GM18526 (cell line): ENCODE measurements around the gene DOCK3.

Experiments used
- POLR2A ChIP-seq: IDR thresholded peaks from 3 replicates; pipeline ENCODE4 v1.6.1; 2011; ENCODE audit not compliant: insufficient read length; ENCODE audit errors: extremely low read depth

DOCK3 gene

DNA sequence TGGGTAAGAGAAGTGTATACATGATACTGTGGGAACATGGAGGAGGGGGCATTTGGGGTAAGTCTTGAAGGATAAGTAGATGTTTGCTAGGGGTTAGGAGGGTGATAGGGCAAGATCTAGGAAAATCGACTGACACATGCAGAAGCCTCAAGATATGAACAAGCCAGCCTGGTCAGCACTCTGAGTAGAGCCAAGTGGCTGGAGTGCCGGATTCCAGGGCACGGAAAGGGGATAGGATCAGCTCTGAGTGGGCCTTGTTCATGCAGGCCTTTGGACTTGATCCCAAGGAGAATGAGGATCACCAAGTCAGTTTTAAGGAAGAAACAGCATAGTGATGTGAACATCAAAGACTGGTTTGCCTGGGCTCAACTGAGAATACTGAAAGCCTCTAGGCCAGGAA is 686.1 kb downstream of the DOCK3 start:
- TF ChIP-seq POLR2A = no peak

DNA sequence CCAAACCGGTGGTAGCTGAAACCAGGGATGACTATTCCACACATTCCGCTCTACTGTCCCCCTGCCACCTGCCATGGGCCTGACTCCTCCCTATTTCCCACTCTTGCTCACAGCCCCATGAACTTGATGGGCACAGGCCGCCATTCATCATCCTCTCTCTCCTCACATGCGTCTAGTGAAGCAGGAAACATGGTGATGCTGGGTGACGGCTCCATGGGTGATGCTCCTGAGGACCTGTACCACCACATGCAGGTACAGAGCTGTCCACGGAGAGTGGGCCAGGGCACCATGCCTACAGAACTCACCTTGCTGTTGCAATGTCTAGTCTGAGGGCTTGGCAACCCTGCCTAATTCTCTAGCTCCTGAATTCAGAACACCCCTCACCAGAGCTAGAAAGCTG is 687.0 kb downstream of the DOCK3 start:
- no peak for TF ChIP-seq POLR2A

DNA sequence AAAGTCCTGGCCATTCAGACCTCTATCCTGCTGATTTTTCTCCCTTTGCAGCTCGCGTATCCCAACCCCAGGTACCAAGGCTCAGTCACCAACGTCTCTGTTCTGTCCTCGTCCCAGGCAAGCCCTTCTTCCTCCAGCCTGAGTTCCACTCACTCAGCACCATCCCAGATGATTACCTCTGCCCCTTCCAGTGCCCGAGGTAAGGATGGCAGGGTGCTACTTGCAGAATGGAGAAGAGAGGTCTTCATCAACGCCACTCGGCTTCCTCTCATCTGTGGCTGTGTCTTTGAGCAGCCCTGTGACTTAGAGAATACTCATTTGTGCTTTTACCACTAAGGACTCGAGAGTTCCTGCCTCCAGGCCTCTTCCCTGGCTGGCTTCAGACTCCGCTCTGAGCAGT is 687.7 kb downstream of the DOCK3 start:
- no peak for TF ChIP-seq POLR2A

DNA sequence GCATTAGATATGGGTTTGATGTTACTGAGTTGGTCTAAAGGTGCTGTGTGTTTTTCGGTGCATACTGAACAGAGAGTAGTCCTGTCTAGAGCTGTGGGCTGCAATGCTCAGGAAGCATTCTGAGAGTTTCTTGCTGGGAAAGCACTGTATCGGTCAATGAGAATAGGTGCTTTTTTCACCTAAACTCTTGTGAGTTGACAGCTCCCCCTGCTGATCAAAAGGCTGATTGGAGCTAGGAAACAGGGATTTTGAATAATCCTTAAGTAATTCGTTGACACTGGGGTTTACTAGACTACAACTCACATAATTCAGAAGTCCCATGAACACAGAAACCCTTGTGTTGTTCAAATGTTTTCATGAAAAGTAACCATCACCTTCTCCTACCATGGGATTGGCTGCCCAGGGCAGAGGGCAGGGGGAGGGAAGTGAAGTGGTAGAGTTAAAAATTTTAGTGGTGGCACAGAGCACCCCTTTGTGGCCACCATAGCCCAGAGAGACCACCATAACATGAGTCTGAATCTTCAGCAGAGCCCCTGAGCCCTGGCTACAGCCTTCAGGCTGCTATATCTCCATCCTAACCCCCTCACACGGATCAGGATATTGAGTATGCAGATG is 697.3 kb downstream of the DOCK3 start:
- TF ChIP-seq POLR2A = no peak

DNA sequence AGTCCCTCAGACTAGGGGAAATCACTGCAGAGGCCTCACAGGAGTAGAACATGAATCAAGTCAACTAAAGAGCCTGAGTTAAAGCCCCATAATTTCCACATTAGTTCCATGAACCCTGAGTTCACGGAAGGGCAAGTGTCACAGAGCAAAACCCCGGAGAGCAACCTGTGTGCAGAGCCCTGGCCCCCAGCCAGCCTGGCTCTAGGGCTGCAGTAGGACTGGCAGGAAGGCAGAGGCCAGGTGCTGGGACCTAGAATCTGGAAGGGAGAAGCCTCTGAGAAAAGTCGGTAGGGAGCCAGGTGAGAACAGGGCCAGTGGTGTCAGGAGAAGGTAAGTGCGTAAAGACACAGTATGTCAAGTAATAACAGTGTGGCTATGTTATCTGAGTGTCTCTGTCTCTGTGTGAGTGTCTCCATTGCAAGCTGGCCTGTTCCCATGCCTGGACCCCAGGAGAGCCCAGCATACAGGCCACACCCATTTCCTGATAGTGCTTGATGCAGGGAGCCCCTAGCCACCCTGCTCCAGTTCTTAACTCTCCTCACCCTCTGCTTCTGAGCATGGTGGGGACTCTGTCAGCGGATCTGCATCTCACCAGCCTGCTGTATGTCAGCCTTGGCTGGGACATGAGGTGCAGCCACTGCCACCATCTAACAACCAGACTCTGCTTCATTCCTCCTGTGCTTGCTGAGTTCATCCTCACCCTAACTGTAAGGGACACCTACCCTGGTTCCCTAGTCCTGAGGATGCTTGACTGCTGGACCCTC is 699.1 kb downstream of the DOCK3 start:
- no peak for TF ChIP-seq POLR2A

DNA sequence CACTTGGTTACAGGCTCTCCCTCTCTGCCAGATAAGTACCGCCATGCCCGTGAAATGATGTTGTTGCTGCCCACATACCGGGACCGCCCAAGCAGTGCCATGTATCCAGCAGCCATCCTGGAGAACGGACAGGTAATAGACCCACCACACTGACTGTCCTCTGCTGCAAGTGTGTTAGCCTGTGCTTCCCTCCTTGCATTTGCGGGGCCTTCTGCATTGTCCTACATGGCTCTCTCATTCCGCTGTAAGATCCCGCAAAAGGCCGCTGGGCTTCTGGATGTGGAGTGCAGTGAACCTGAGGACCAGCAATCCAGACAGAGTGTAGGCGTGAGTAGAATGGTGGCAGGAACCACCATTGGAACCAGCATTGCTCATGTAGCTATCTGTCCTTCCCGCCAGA is 699.7 kb downstream of the DOCK3 start:
- TF ChIP-seq POLR2A = no peak

DNA sequence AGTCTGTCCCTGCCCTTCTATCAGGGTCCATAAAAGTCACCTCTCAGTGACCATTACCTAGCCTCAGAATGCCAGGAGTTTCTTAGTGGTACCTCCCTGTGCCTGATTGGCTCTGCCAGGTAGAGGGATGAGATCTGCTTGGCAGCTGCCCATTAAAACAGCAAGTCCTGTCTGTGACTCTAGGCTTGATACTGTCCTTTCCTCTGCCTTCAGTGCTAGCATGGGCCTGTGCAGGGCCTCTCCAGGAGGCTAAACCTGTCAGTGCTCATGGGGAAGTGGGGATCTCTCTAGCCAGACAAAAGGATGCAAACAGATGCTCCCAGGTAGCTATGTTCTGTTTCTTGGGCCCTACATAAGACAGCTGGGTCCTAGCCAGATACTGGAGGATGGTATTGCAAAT is 700.4 kb downstream of the DOCK3 start:
- TF ChIP-seq POLR2A = no peak

DNA sequence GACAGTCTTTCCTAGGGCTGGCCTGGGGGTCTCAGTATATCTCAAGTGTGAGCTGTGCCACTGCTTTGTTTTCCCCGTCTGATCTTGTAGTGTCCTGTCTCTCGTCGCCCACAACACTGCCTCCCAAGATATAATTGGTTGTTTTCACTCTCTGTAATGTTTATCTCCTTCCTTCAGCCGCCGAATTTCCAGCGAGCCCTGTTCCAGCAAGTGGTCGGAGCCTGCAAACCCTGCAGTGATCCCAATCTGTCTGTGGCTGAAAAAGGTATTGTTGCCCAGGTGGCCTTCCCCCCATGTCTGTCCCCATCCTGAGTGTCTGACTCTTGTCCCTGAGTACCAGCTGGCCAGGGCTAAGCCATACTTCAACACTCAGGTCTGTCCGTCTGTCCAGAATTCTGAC is 700.8 kb downstream of the DOCK3 start:
- TF ChIP-seq POLR2A = no peak

DNA sequence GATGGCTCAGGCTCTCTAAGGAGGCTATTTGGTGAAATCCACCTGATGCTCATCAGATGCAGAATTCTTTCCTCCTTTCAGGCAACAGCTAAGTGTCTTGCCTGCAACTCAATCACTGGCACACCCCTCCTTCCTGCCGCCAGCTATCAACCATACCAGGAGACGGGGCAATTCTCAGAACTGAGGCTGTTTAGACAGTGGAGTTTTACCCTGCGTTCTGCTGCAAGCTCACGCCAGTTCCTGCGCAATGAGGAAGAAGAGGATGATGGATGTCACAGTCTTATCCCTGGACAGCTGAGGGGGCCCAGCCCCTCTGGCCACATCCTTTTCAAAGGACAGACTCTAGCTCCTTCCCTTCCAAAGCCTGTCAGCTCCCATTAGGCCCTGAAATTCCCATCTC is 703.3 kb downstream of the DOCK3 start:
- TF ChIP-seq POLR2A = no peak

DNA sequence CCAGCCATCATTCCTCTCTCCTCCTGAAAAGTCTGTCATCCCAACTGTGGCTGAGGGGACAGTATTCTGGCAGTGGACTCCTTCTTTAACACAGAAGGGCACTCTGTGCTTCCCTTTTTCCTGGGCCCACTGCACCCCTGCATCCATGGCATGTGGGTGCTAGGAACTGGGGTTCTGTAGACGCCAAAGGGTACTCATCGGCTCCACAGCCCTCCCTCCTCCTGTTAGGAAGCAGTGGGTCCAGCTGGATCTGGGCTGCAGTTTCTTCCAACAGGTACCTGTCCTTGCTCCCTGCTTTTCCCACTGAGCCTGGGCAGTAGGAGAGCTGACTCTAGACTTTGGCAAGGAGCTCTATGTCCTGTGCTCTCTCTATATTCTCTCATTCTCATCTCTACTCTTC is 704.0 kb downstream of the DOCK3 start:
- no peak for TF ChIP-seq POLR2A

DNA sequence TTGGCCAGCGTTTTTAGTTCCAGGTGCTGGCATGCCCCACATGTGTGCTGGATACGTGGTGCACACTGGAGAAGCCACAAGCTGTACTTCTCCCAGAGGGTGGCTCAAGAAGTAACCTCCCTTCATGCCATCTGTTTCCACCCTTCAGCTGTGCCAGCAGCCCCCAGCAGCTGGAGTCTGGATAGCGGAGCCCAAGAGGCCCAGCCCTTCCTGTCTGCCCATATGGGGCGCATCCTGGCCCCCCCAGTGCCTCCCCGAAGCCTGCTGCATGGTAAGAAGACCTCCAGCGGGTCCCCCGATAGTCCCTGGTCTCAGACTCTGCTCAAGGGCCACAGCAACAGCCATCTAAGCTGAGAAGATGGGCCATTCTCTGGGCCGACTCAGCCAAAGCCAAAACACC is 704.6 kb downstream of the DOCK3 start:
- TF ChIP-seq POLR2A = no peak

DNA sequence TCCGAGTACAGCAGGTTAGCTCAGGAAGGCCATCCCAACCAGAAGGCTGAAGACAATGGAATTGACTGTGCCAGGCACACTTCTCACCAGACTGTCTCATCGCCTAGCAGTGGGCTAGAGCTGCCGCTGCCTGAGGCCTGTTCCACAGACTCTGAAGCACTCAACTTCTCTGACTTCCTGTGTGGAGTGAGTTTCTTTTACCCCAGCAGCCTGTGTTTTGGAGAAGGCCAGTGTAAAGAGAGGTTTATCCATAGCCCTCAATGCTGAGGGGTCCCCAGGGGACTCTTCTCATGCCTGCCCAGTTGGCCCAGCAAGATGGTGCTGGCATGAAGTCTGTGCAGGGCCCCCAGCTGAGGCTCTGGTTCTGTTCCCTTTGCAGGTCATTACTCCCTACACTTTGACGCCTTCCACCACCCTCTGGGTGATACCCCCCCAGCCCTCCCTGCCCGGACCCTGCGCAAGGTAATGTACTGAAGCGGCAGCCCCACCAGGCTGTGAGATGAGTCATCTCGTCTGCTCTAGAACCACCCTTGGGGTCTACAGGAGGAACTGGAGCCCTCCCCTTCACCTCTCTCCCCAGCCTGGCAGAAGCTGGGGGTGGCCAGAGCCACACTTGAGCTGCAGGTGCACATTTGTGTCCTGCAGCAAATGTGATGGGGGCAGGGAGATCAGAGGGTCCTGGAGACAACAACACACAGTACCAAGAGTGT is 705.2 kb downstream of the DOCK3 start:
- TF ChIP-seq POLR2A = no peak

DNA sequence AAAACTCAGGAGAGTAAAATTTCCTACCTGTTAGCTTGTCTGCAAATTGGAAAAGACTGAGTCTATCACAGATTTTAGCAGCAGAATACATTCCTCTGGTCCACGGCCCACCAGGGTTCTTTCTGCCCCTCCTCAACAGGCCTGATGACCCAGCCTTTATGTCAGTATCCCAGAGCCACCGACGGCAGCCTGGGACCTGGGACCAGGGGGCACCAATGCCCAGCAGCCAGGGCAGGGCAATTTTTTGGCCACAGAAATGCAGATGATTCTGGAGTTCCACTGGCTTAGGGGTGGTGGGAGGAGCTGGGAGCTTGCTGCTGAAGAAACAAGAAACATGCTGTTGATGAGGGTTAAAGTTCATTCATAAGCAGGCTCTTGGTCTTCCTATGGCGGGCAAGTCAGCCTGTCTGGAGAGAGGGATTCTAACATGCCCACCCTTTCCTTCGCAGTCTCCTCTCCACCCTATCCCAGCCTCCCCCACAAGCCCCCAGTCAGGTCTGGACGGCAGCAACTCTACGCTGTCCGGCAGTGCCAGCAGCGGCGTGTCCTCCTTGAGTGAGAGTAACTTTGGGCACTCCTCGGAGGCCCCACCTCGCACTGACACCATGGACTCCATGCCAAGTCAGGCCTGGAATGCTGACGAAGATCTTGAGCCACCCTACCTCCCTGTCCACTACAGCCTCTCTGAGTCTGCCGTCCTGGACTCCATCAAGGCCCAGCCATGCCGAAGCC is 706.0 kb downstream of the DOCK3 start:
- TF ChIP-seq POLR2A = no peak

DNA sequence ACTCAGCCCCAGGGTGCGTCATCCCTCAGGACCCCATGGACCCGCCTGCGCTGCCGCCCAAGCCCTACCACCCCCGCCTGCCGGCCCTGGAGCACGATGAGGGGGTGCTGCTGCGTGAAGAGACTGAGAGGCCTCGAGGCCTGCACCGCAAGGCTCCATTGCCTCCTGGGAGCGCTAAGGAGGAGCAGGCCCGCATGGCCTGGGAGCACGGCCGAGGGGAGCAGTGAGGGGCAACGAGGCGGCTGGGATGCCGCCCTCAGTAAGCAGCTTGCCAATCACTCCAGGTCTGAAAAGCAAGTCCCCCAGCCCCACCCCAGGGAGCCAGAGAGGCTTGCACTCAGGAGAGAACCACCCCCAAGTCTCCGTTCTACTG is 706.6 kb downstream of the DOCK3 start:
- no peak for TF ChIP-seq POLR2A

DNA sequence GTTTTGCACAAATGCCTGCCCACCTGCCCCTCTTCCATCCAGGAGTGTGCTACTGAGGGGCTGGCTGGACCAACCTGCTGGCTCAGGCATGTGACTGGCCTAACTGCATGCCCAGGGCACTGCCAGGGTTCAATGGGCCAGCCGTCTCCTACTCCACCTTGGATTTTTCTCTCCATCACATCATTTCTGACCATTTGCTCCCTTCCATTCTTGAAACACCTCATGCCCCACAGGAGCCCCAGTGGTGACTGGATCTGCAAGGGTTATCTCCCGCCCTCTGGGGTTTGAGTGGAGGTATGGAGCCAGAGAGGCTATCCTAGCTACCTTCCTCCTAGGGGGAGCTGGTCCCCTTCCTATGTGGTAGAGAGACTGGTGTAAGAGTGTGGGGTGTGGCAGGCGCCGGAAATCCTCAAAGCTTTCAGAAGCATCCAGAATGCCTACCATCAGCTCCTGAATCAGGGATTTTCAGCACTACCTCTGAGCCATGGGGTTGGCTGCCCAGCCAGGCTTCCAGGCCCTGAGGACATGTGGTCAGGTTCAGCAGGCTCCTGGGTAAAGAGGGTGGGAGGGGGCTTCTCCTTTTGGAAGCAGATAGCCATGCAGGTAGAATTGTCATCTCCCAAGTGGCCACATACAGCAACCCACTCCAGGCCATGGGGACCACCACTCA is 707.5 kb downstream of the DOCK3 start:
- TF ChIP-seq POLR2A = no peak
